Neuronal stem cell (in vitro differentiated cells): ENCODE data around the gene SUSD2.
"Not testable (repeated sequence)": the region's sequence is repeated elsewhere in the genome, so short reads cannot be mapped to it uniquely, and the experiment has no call there.

Source experiments
- DNase-seq: peaks from one replicate; pipeline ENCODE4 v3.0.0-alpha.2; 2013; ENCODE audit warnings: low spot score
- H2AFZ ChIP-seq: one replicate; pipeline ENCODE4 v1.6.1; 2013; ENCODE audit warnings: mild to moderate bottlenecking, low read length, inconsistent platforms
- H2AK5ac ChIP-seq: 2 replicates; pipeline ENCODE4 v1.6.1; 2013; ENCODE audit warnings: low read depth, mild to moderate bottlenecking, inconsistent platforms, low read length, moderate library complexity, mixed read lengths
- H2BK120ac ChIP-seq: 2 replicates; pipeline ENCODE4 v1.6.1; 2013; ENCODE audit warnings: low read depth, mild to moderate bottlenecking, inconsistent platforms, low read length, moderate library complexity, mixed read lengths
- H2BK12ac ChIP-seq: one replicate; pipeline ENCODE4 v1.6.1; 2013; ENCODE audit warnings: low read length, inconsistent platforms
- H2BK15ac ChIP-seq: 2 replicates; pipeline ENCODE4 v1.6.1; 2013; ENCODE audit warnings: mild to moderate bottlenecking, low read length, inconsistent platforms, mixed read lengths
- H2BK5ac ChIP-seq: one replicate; pipeline ENCODE4 v1.6.1; 2013; ENCODE audit warnings: inconsistent platforms, mild to moderate bottlenecking, low read length, moderate library complexity
- H3K14ac ChIP-seq: one replicate; pipeline ENCODE4 v1.6.1; 2013; ENCODE audit warnings: low read length, inconsistent platforms
- H3K18ac ChIP-seq: 2 replicates; pipeline ENCODE4 v1.6.1; 2013; ENCODE audit warnings: low read length, inconsistent platforms
- H3K23ac ChIP-seq: 2 replicates; pipeline ENCODE4 v1.6.1; 2013; ENCODE audit warnings: low read depth, mild to moderate bottlenecking, mixed read lengths, low read length, inconsistent platforms; ENCODE audit not compliant: poor library complexity
- H3K27ac ChIP-seq: replicated peaks from 3 replicates; pipeline ENCODE4 v1.5.1; 2013; ENCODE audit warnings: low read length, inconsistent platforms
- H3K27me3 ChIP-seq, 3 experiments: 2 replicates each; pipeline ENCODE4 v1.6.1; 2013; ENCODE audit warnings: low read length in 3 of 3, mild to moderate bottlenecking in 2 of 3, inconsistent platforms in 1 of 3, low read depth in 1 of 3, mixed read lengths in 1 of 3, moderate library complexity in 1 of 3; ENCODE audit not compliant: control insufficient read depth in 3 of 3, insufficient read depth in 3 of 3
- H3K36me3 ChIP-seq, 2 donors: replicated peaks in 1 of 2; 2 replicates each; pipeline ENCODE4 v1.6.1; 2013; ENCODE audit warnings: low read length in 2 of 2; ENCODE audit not compliant: control insufficient read depth in 2 of 2, insufficient read depth in 2 of 2
- H3K4ac ChIP-seq: 2 replicates; pipeline ENCODE4 v1.6.1; 2013; ENCODE audit warnings: inconsistent platforms, mild to moderate bottlenecking, low read length, moderate library complexity
- H3K4me1 ChIP-seq, 2 donors: 1 replicate in 1 of 2; 2 replicates in 1 of 2; pipeline ENCODE4 v1.6.1; 2013; ENCODE audit warnings: low read length in 2 of 2, low read depth in 1 of 2; ENCODE audit not compliant: control insufficient read depth in 2 of 2, insufficient read depth in 1 of 2
- H3K4me2 ChIP-seq: one replicate; pipeline ENCODE4 v1.6.1; 2013; ENCODE audit warnings: mild to moderate bottlenecking, low read length, inconsistent platforms; ENCODE audit not compliant: insufficient read depth, poor library complexity, severe bottlenecking
- H3K4me3 ChIP-seq, 2 donors: 2 replicates each; pipeline ENCODE4 v1.5.1; 2013; ENCODE audit warnings: low read length in 2 of 2, mild to moderate bottlenecking in 2 of 2, inconsistent platforms in 1 of 2, moderate library complexity in 1 of 2
- H3K79me1 ChIP-seq: one replicate; pipeline ENCODE4 v1.6.1; 2013; ENCODE audit warnings: low read depth, mild to moderate bottlenecking, inconsistent platforms, low read length, moderate library complexity
- H3K9ac ChIP-seq: one replicate; pipeline ENCODE4 v1.6.1; 2013; ENCODE audit warnings: mild to moderate bottlenecking, low read depth, low read length, inconsistent platforms; ENCODE audit not compliant: poor library complexity
- H3K9me3 ChIP-seq, 2 donors: replicated peaks in 1 of 2; 2 replicates each; pipeline versions ENCODE3 to v1.6.1; 2013; ENCODE audit warnings: low read length in 2 of 2, mild to moderate bottlenecking in 2 of 2, inconsistent platforms in 1 of 2, low read depth in 1 of 2, mixed read lengths in 1 of 2, moderate library complexity in 1 of 2; ENCODE audit not compliant: control insufficient read depth in 2 of 2, insufficient read depth in 1 of 2
- H4K8ac ChIP-seq: one replicate; pipeline ENCODE4 v1.6.1; 2013; ENCODE audit warnings: low read depth, mild to moderate bottlenecking, inconsistent platforms, low read length, moderate library complexity
- H4K91ac ChIP-seq: one replicate; pipeline ENCODE4 v1.6.1; 2013; ENCODE audit warnings: low read length, low read depth, mild to moderate bottlenecking, inconsistent platforms; ENCODE audit not compliant: poor library complexity
- WGBS, 2 donors: extraction: QIAGEN DNeasy Blood & Tissue Kit; methylation state at CpG; one replicate each; pipeline ENCODE4 v1.1.7; 2013; ENCODE audit warnings: missing lambda C conversion rate in 2 of 2, mixed read lengths in 1 of 2; ENCODE audit not compliant: insufficient read length in 2 of 2, insufficient replicate concordance in 1 of 2; ENCODE audit errors: extremely low coverage in 2 of 2; 5-methylcytosine and 5-hydroxymethylcytosine counted together

The SUSD2 gene

DNA sequence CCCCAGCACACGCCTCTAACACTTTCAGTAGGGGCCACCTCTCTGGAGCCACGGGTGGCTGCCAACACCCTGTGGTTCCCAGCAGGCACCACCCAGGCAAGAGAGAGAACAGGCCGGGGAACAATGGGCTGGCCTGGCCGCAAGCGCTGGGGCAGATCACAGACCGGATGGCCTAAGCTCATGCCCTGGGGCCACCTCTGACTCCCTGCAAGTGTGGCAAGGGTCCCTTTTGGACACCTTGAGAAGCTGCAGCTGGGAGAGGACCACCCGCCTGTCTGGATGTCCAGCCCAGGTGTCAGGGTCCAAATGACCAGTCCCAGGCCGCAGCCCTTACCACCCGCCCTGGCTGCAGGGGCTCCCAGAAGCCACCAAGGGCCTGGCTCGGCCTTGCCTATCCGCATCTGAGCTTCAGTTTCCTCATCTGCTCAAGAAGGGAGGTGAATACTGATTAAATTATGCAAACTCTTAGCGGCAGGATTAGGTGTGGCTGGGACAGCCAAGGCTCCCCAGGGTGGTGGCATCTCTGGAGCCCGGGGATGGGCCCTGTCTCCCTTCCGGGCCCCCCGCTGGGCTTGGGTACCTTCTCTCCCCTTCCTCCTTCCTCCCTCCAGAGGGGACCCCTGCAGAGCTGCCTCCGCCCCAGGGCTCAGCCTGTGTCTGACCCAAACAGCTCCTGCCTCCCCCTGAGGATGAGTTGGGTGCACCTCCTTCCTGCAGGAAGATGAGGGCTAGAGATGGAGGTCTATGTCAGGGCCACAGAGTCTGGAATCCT lies 785 bp upstream of the SUSD2 start:
- Histone ChIP-seq H3K79me1 (peaks cover 4% of the 10 kb centered on the region), H3K4me3 (no peak overlapping the region), H3K4ac (no peak overlapping the region), H3K4me1 (peaks cover 3% of the 10 kb centered on the region in 2 donors), H3K9ac (no peak overlapping the region), H2AFZ (no peak overlapping the region), H3K4me2 (no peak overlapping the region), H2AK5ac (peak overlapping the region; percentile 89), H2BK120ac (no peak overlapping the region), H2BK5ac (no peak overlapping the region), H3K18ac (peak overlapping the region; percentile 71), H3K36me3 (peaks cover 0 to 15% of the 10 kb centered on the region in 2 donors), H4K91ac (no peak overlapping the region), H3K9me3 (no peaks in the 10 kb centered on the region), H3K14ac (no peak overlapping the region), H3K27me3 (no peaks in the 10 kb centered on the region), H3K23ac (no peak overlapping the region), H3K27ac (no peak overlapping the region), H2BK15ac (no peak overlapping the region), H4K8ac (no peak overlapping the region), H2BK12ac (no peak overlapping the region)
- WGBS, 2 donors: no CpG with 5 or more reads among the region's 16 CpGs
- no peak for DNase-seq

DNA sequence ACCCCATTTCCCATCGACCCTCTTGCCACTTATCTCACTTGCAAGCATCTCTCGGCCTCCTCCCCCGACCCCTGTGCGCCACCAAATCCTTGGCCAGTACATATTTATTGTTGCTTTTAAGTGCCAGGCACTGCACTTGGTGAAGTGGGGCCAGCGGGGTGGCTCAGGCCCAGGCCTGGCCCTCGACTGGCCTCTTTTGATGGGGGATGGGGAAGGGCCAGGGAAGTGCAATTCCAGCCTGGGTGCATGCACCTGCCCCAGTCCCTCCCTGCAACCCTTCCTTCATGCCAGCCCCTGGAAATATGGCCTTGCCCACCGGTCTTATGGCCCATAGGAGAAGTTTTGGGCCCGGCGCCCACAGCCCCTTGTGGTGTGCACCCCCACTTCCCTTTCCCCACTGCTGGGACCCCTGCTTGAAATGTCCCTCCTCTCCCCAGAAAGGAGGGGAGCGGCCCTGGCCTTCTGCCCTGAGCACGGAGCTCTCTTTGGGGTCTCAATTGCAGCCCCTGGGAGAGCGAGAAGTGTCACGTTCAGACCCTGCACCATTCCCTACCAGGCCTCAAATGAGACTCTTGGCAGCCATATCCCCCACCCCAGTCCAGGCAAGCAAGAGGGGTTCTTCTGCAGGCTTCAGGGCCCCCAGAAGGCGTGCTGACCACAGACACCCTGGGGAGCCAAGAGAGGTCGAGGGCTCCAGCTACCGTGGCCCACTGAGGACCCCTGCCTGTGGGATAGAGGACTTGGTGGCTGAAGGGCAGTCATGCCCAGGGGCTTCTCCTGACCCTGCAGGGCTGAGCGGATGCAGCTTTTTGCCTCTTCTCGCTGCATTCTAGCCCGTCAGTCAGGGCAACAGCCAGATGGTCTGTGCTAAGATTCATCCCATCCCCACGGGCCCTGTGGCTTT lies 961 bp downstream of the SUSD2 start:
- no CpG with 5 or more reads among the region's 20 CpGs for WGBS, 2 donors
- H2BK12ac ChIP-seq: no peak overlapping the region

DNA sequence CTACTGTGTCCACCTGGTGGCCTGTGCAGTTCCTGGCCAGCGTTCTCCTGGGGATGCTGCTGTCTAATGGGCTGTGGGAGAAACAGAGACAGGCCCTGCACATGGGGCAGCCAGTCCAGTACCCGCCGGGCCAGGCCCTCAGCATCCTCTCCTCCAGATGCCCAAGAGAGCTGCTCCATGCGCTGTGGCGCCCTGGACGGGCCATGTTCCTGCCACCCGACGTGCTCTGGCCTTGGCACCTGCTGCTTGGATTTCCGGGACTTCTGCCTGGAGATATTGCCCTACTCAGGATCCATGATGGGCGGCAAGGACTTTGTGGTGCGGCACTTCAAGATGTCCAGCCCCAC lies 1.6 kb downstream of the SUSD2 start:
- H2BK120ac ChIP-seq, DNase-seq, H3K27me3 ChIP-seq, H2BK5ac ChIP-seq, H3K4me2 ChIP-seq, H3K79me1 ChIP-seq, H2AFZ ChIP-seq, H2BK12ac ChIP-seq, H2BK15ac ChIP-seq, H3K4me1 ChIP-seq, H3K14ac ChIP-seq, H4K91ac ChIP-seq, H3K4me3 ChIP-seq, H3K4ac ChIP-seq, H3K9ac ChIP-seq, H4K8ac ChIP-seq, H3K27ac ChIP-seq, H2AK5ac ChIP-seq, H3K23ac ChIP-seq, H3K36me3 ChIP-seq, H3K9me3 ChIP-seq: not testable (repeated sequence)
- peak overlapping the region; percentile 70 for H3K18ac ChIP-seq
- WGBS, 2 donors: no CpG with 5 or more reads among the region's 11 CpGs

More for the DNA sequence above, 961 bp downstream of the SUSD2 start:
- no peaks in the 10 kb centered on the region for H3K27me3 ChIP-seq
- no peak overlapping the region for H3K4ac ChIP-seq
- H4K91ac ChIP-seq: no peak overlapping the region
- H3K9ac ChIP-seq: peak overlapping the region; percentile 37
- peaks cover 3% of the 10 kb centered on the region in 2 donors for H3K4me1 ChIP-seq
- H4K8ac ChIP-seq: peak overlapping the region; percentile 56
- peak overlapping the region; percentile 70 for H3K18ac ChIP-seq
- H3K23ac ChIP-seq: peak overlapping the region; percentile 85
- H3K9me3 ChIP-seq: no peaks in the 10 kb centered on the region
- peak overlapping the region; percentile 79 for H2AK5ac ChIP-seq
- no peaks in the 10 kb centered on the region for H3K36me3 ChIP-seq
- peak overlapping the region; percentile 92 for H2BK15ac ChIP-seq
- H2AFZ ChIP-seq: no peak overlapping the region
- no peak for DNase-seq
- peaks cover 5% of the 10 kb centered on the region for H3K79me1 ChIP-seq
- no peak overlapping the region for H3K14ac ChIP-seq
- H2BK120ac ChIP-seq: no peak overlapping the region
- no peak overlapping the region for H3K27ac ChIP-seq
- peak overlapping the region; percentile 82 for H2BK5ac ChIP-seq
- H3K4me3 ChIP-seq: no peak overlapping the region
- H3K4me2 ChIP-seq: no peak overlapping the region
